ENCODE results near the gene MCTP1.
"Not testable (repeated sequence)": the region's sequence is repeated elsewhere in the genome, so short reads cannot be mapped to it uniquely, and the experiment has no call there.

MCTP1 gene

GRCh38 chr5:94847019-94847418 lies 437.9 kb downstream of the MCTP1 start:
- H3K36me3 ChIP-seq (ENCODE audit: control insufficient read depth in 4 of 4, insufficient read depth in 4 of 4, low read length in 3 of 4): peaks cover 0 to 10% (median 4%) of the 10 kb centered on the region in 4 experiments
- 100% methylated on average over 3 of the region's 4 CpGs for WGBS (ENCODE audit: insufficient coverage)
- POLR2A ChIA-PET: no interaction called here

GRCh38 chr5:94845696-94846095 lies 439.2 kb downstream of the MCTP1 start:
- H3K9me3 ChIP-seq (ENCODE audit: control extremely low read depth in 1 of 5, control insufficient read depth in 4 of 5, insufficient read depth in 2 of 5, low read depth in 1 of 5, low read length in 4 of 5); H3K27ac ChIP-seq (ENCODE audit: insufficient read depth in 1 of 2, low read depth in 1 of 2, low read length in 2 of 2, poor library complexity in 1 of 2, severe bottlenecking in 2 of 2); DNase-seq; POLR2A ChIA-PET; H3K27me3 ChIP-seq (replicated peaks in 2 of 5; ENCODE audit: control insufficient read depth in 4 of 5, insufficient read depth in 5 of 5, low read length in 4 of 5); H3K4me3 ChIP-seq (ENCODE audit: control insufficient read depth in 1 of 7, extremely low read depth in 1 of 7, insufficient read depth in 4 of 7, low read depth in 2 of 7, low read length in 6 of 7); H3K4me1 ChIP-seq (ENCODE audit: control extremely low read depth in 1 of 4, control insufficient read depth in 4 of 4, insufficient read depth in 4 of 4, low read length in 3 of 4): not testable (repeated sequence)
- peaks cover 0 to 10% (median 6%) of the 10 kb centered on the region in 4 experiments for H3K36me3 ChIP-seq (ENCODE audit: control insufficient read depth in 4 of 4, insufficient read depth in 4 of 4, low read length in 3 of 4)
- WGBS (ENCODE audit: insufficient coverage): 100% methylated on average over 1 of the region's 1 CpG
- CTCF ChIA-PET: interaction anchor here (0.7 to 2.5 kb wide), 2 partner anchors 13 to 46 kb away, joined by 3 to 5 read pairs; no protein-coding TSS in a partner anchor

More at GRCh38 chr5:94847019-94847418, 437.9 kb downstream of the MCTP1 start:
- no peaks in the 10 kb centered on the region for H3K9me3 ChIP-seq (ENCODE audit: control extremely low read depth in 1 of 5, control insufficient read depth in 4 of 5, insufficient read depth in 2 of 5, low read depth in 1 of 5, low read length in 4 of 5)
- H3K4me3 ChIP-seq (ENCODE audit: control insufficient read depth in 1 of 7, extremely low read depth in 1 of 7, insufficient read depth in 4 of 7, low read depth in 2 of 7, low read length in 6 of 7): no peak overlapping the region
- no peak overlapping the region for H3K27ac ChIP-seq (ENCODE audit: insufficient read depth in 1 of 2, low read depth in 1 of 2, low read length in 2 of 2, poor library complexity in 1 of 2, severe bottlenecking in 2 of 2)
- no peak for DNase-seq
- CTCF ChIA-PET: interaction anchor here (2.5 kb wide), 1 partner anchor 14 kb away, joined by 5 read pairs; no protein-coding TSS in a partner anchor
- no peaks in the 10 kb centered on the region for H3K27me3 ChIP-seq (replicated peaks in 2 of 5; ENCODE audit: control insufficient read depth in 4 of 5, insufficient read depth in 5 of 5, low read length in 4 of 5)
- H3K4me1 ChIP-seq (ENCODE audit: control extremely low read depth in 1 of 4, control insufficient read depth in 4 of 4, insufficient read depth in 4 of 4, low read length in 3 of 4): no peaks in the 10 kb centered on the region

- no peak for DNase-seq
- CTCF ChIA-PET: interaction anchor here (1.1 to 1.9 kb wide), 5 partner anchors 9 to 317 kb away, joined by 3 to 6 read pairs (median 3); no protein-coding TSS in a partner anchor
- POLR2A ChIA-PET: no interaction called here
- Histone ChIP-seq H3K27me3 (replicated peaks in 2 of 5; ENCODE audit: control insufficient read depth in 4 of 5, insufficient read depth in 5 of 5, low read length in 4 of 5) (no peaks in the 10 kb centered on the region), H3K36me3 (ENCODE audit: control insufficient read depth in 4 of 4, insufficient read depth in 4 of 4, low read length in 3 of 4) (peaks cover 0 to 6% (median 4%) of the 10 kb centered on the region in 4 experiments), H3K27ac (ENCODE audit: insufficient read depth in 1 of 2, low read depth in 1 of 2, low read length in 2 of 2, poor library complexity in 1 of 2, severe bottlenecking in 2 of 2) (no peak overlapping the region), H3K4me1 (ENCODE audit: control extremely low read depth in 1 of 4, control insufficient read depth in 4 of 4, insufficient read depth in 4 of 4, low read length in 3 of 4) (no peaks in the 10 kb centered on the region), H3K9me3 (ENCODE audit: control extremely low read depth in 1 of 5, control insufficient read depth in 4 of 5, insufficient read depth in 2 of 5, low read depth in 1 of 5, low read length in 4 of 5) (no peaks in the 10 kb centered on the region), H3K4me3 (ENCODE audit: control insufficient read depth in 1 of 7, extremely low read depth in 1 of 7, insufficient read depth in 4 of 7, low read depth in 2 of 7, low read length in 6 of 7) (no peak overlapping the region)
- 100% methylated on average over 4 of the region's 4 CpGs for WGBS (ENCODE audit: insufficient coverage)
Observed at GRCh38 chr5:94841598-94842322, 443.1 kb downstream of the MCTP1 start.

GRCh38 chr5:94833851-94834250 lies 451.0 kb downstream of the MCTP1 start:
- no peak for DNase-seq
- Histone ChIP-seq H3K9me3 (ENCODE audit: control extremely low read depth in 1 of 5, control insufficient read depth in 4 of 5, insufficient read depth in 2 of 5, low read depth in 1 of 5, low read length in 4 of 5) (no peaks in the 10 kb centered on the region), H3K36me3 (ENCODE audit: control insufficient read depth in 4 of 4, insufficient read depth in 4 of 4, low read length in 3 of 4) (peaks cover 4 to 10% (median 7%) of the 10 kb centered on the region in 4 experiments), H3K27me3 (replicated peaks in 2 of 5; ENCODE audit: control insufficient read depth in 4 of 5, insufficient read depth in 5 of 5, low read length in 4 of 5) (no peaks in the 10 kb centered on the region), H3K4me1 (ENCODE audit: control extremely low read depth in 1 of 4, control insufficient read depth in 4 of 4, insufficient read depth in 4 of 4, low read length in 3 of 4) (no peaks in the 10 kb centered on the region), H3K4me3 (ENCODE audit: control insufficient read depth in 1 of 7, extremely low read depth in 1 of 7, insufficient read depth in 4 of 7, low read depth in 2 of 7, low read length in 6 of 7) (no peak overlapping the region), H3K27ac (ENCODE audit: insufficient read depth in 1 of 2, low read depth in 1 of 2, low read length in 2 of 2, poor library complexity in 1 of 2, severe bottlenecking in 2 of 2) (no peak overlapping the region)
- ChIA-PET CTCF (interaction anchor here (0.6 kb wide), 2 partner anchors 11 to 65 kb away, joined by 3 read pairs; no protein-coding TSS in a partner anchor), POLR2A (no interaction called here)
- WGBS (ENCODE audit: insufficient coverage): 100% methylated on average over 1 of the region's 2 CpGs

- CTCF ChIA-PET: interaction anchor here (0.6 to 1.9 kb wide), 5 partner anchors 9 to 128 kb away, joined by 3 to 6 read pairs (median 5); no protein-coding TSS in a partner anchor
- Histone ChIP-seq H3K9me3 (ENCODE audit: control extremely low read depth in 1 of 5, control insufficient read depth in 4 of 5, insufficient read depth in 2 of 5, low read depth in 1 of 5, low read length in 4 of 5) (no peaks in the 10 kb centered on the region), H3K27ac (ENCODE audit: insufficient read depth in 1 of 2, low read depth in 1 of 2, low read length in 2 of 2, poor library complexity in 1 of 2, severe bottlenecking in 2 of 2) (no peak overlapping the region), H3K4me1 (ENCODE audit: control extremely low read depth in 1 of 4, control insufficient read depth in 4 of 4, insufficient read depth in 4 of 4, low read length in 3 of 4) (no peaks in the 10 kb centered on the region), H3K4me3 (ENCODE audit: control insufficient read depth in 1 of 7, extremely low read depth in 1 of 7, insufficient read depth in 4 of 7, low read depth in 2 of 7, low read length in 6 of 7) (no peak overlapping the region), H3K36me3 (ENCODE audit: control insufficient read depth in 4 of 4, insufficient read depth in 4 of 4, low read length in 3 of 4) (peaks cover 4 to 19% (median 10%) of the 10 kb centered on the region in 4 experiments), H3K27me3 (replicated peaks in 2 of 5; ENCODE audit: control insufficient read depth in 4 of 5, insufficient read depth in 5 of 5, low read length in 4 of 5) (no peaks in the 10 kb centered on the region)
- DNase-seq: peak in 1 of 3 donors; percentile 2
- POLR2A ChIA-PET: interaction anchor here (0.6 kb wide), 1 partner anchor 1490 kb away, joined by 3 read pairs; no protein-coding TSS in a partner anchor
- 100% methylated on average over 2 of the region's 4 CpGs for WGBS (ENCODE audit: insufficient coverage)
Observed at GRCh38 chr5:94832685-94833084, 452.2 kb downstream of the MCTP1 start.

- Histone ChIP-seq H3K4me3 (ENCODE audit: control insufficient read depth in 1 of 7, extremely low read depth in 1 of 7, insufficient read depth in 4 of 7, low read depth in 2 of 7, low read length in 6 of 7) (no peak overlapping the region), H3K27ac (ENCODE audit: insufficient read depth in 1 of 2, low read depth in 1 of 2, low read length in 2 of 2, poor library complexity in 1 of 2, severe bottlenecking in 2 of 2) (no peak overlapping the region), H3K27me3 (replicated peaks in 2 of 5; ENCODE audit: control insufficient read depth in 4 of 5, insufficient read depth in 5 of 5, low read length in 4 of 5) (no peaks in the 10 kb centered on the region), H3K36me3 (ENCODE audit: control insufficient read depth in 4 of 4, insufficient read depth in 4 of 4, low read length in 3 of 4) (peaks cover 4 to 19% (median 9%) of the 10 kb centered on the region in 4 experiments), H3K9me3 (ENCODE audit: control extremely low read depth in 1 of 5, control insufficient read depth in 4 of 5, insufficient read depth in 2 of 5, low read depth in 1 of 5, low read length in 4 of 5) (no peaks in the 10 kb centered on the region), H3K4me1 (ENCODE audit: control extremely low read depth in 1 of 4, control insufficient read depth in 4 of 4, insufficient read depth in 4 of 4, low read length in 3 of 4) (no peaks in the 10 kb centered on the region)
- no CpG with 5 or more reads among the region's 2 CpGs for WGBS (ENCODE audit: insufficient coverage)
- CTCF ChIA-PET: no interaction called here
- POLR2A ChIA-PET: no interaction called here
- DNase-seq: peak in 2 of 3 donors; percentile 9 to 15
Observed at GRCh38 chr5:94830520-94830919, 454.4 kb downstream of the MCTP1 start.

GRCh38 chr5:94828222-94828621 lies 456.7 kb downstream of the MCTP1 start:
- DNase-seq; H3K4me1 ChIP-seq (ENCODE audit: control extremely low read depth in 1 of 4, control insufficient read depth in 4 of 4, insufficient read depth in 4 of 4, low read length in 3 of 4); H3K27ac ChIP-seq (ENCODE audit: insufficient read depth in 1 of 2, low read depth in 1 of 2, low read length in 2 of 2, poor library complexity in 1 of 2, severe bottlenecking in 2 of 2); H3K9me3 ChIP-seq (ENCODE audit: control extremely low read depth in 1 of 5, control insufficient read depth in 4 of 5, insufficient read depth in 2 of 5, low read depth in 1 of 5, low read length in 4 of 5); H3K27me3 ChIP-seq (replicated peaks in 2 of 5; ENCODE audit: control insufficient read depth in 4 of 5, insufficient read depth in 5 of 5, low read length in 4 of 5); H3K4me3 ChIP-seq (ENCODE audit: control insufficient read depth in 1 of 7, extremely low read depth in 1 of 7, insufficient read depth in 4 of 7, low read depth in 2 of 7, low read length in 6 of 7); POLR2A ChIA-PET: not testable (repeated sequence)
- peaks cover 4 to 19% (median 6%) of the 10 kb centered on the region in 4 experiments for H3K36me3 ChIP-seq (ENCODE audit: control insufficient read depth in 4 of 4, insufficient read depth in 4 of 4, low read length in 3 of 4)
- CTCF ChIA-PET: interaction anchor here (0.9 kb wide), 1 partner anchor 13 kb away, joined by 3 read pairs; no protein-coding TSS in a partner anchor
- WGBS (ENCODE audit: insufficient coverage): 100% methylated on average over 4 of the region's 5 CpGs
